Coronary artery (tissue), 2 donors: ENCODE measurements around the gene TALDO1.

Experiments
- DNase-seq: peaks from one replicate; pipeline ENCODE4 v3.0.0-alpha.2; 2017; ENCODE audit warnings: low spot score
- H3K27ac ChIP-seq, 2 donors: fragments of 200-600 bp; sonication (generic); one replicate each; pipeline ENCODE4 v1.5.1; 2016 to 2019
- H3K4me3 ChIP-seq: fragments of 200-600 bp; sonication (generic); 2 replicates; pipeline ENCODE4 v1.5.1; 2016; ENCODE audit warnings: mild to moderate bottlenecking, moderate library complexity
- CTCF ChIP-seq: fragments of 200-600 bp; sonication (generic); IDR thresholded peaks from one replicate; pipeline ENCODE4 v1.5.1; 2019; ENCODE audit warnings: antibody characterized with exemption

TALDO1 gene

GRCh38 chr11:813072-813455, 65.8 kb downstream of the TALDO1 start:
- Histone ChIP-seq H3K4me3 (no peak overlapping the region), H3K27ac (no peak overlapping the region)
- no peak for TF ChIP-seq CTCF
- DNase-seq: no peak

- Histone ChIP-seq H3K4me3 (no peak overlapping the region), H3K27ac (no peak overlapping the region)
- TF ChIP-seq CTCF: no peak
- no peak for DNase-seq
Measured at GRCh38 chr11:813456-814096, 66.3 kb downstream of the TALDO1 start.
